ENCODE measurements around the gene LPXN.

Gene LPXN

DNA sequence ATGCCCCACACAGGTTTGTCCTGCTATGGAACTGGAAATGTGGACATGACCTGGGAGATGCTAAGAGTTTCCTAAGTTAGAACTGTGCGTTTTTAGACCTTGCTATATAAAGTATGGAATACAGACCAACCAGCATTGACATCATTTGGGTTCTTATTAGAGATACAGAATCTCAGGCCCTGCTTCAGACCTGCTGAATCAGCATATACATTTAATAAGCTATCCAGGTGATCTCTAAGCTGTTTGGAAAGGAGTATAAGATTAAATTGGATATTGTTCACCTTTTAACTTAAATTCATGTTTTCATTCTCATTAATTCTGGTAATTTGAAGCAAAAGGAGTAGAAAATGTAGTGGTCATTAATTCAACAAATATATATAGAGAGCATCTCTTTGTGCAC, 39.9 kb upstream of the LPXN start:
- DNase-seq (ENCODE audit: extremely low spot score) = no peak
- no peak for TF ChIP-seq FOXA1 (IDR thresholded peaks at IDR 0.05)
- no peak for TF ChIP-seq HDGF (IDR thresholded peaks at IDR 0.05; ENCODE audit: borderline replicate concordance)
- no peak for TF ChIP-seq BHLHE40 (IDR thresholded peaks at IDR 0.05; ENCODE audit: borderline replicate concordance)
- no peak for TF ChIP-seq SUZ12 (IDR thresholded peaks at IDR 0.05)
- TF ChIP-seq TARDBP (IDR thresholded peaks at IDR 0.05) = no peak
- ChIA-PET POLR2A (no interaction called here), CTCF (no interaction called here)

DNA sequence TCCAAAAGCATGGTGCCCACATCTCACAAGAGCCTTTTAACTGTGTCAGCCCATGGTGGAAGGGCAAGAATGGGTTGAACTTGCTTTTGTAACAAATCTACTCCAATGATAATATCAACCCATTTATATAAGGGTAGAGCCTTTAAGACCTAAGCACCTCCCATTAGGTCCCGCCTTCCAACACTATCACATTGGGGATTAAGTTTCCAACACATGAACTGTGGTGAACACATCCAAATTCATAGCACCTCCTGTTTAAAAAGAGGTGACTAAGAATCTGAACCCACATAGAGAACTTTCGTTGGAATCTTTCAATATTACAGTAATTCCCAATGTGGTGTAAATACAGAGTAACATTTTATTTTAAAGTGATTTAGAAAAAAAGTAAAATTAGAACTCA, 37.6 kb upstream of the LPXN start:
- TF ChIP-seq FOXA1 (IDR thresholded peaks at IDR 0.05) = no peak
- no peak for TF ChIP-seq HDGF (IDR thresholded peaks at IDR 0.05; ENCODE audit: borderline replicate concordance)
- no peak for TF ChIP-seq FOXM1 (IDR thresholded peaks at IDR 0.05; ENCODE audit: borderline replicate concordance)
- TF ChIP-seq ARNT (IDR thresholded peaks at IDR 0.05) = no peak
- TF ChIP-seq L3MBTL2 (conservative IDR thresholded peaks at IDR 0.05) = no peak
- DNase-seq (ENCODE audit: extremely low spot score) = no peak
- POLR2A ChIA-PET = no interaction called here
- CTCF ChIA-PET = no interaction called here

GRCh38 chr11:58609723-58610122, 34.1 kb upstream of the LPXN start:
- TF ChIP-seq LEF1 (IDR thresholded peaks at IDR 0.05; ENCODE audit: borderline replicate concordance) = no peak
- no peak for TF ChIP-seq SUZ12 (IDR thresholded peaks at IDR 0.05)
- no peak for TF ChIP-seq ZNF384 (IDR thresholded peaks at IDR 0.05)
- no peak for TF ChIP-seq HDGF (IDR thresholded peaks at IDR 0.05; ENCODE audit: borderline replicate concordance)
- no peak for TF ChIP-seq TARDBP (IDR thresholded peaks at IDR 0.05)
- no peak for TF ChIP-seq PKNOX1 (IDR thresholded peaks at IDR 0.05)
- no peak for TF ChIP-seq FOXK2 (IDR thresholded peaks at IDR 0.05)
- TF ChIP-seq BHLHE40 (IDR thresholded peaks at IDR 0.05; ENCODE audit: borderline replicate concordance) = no peak
- CTCF ChIA-PET = no interaction called here
- POLR2A ChIA-PET = no interaction called here
- no peak for DNase-seq (ENCODE audit: extremely low spot score)

DNA sequence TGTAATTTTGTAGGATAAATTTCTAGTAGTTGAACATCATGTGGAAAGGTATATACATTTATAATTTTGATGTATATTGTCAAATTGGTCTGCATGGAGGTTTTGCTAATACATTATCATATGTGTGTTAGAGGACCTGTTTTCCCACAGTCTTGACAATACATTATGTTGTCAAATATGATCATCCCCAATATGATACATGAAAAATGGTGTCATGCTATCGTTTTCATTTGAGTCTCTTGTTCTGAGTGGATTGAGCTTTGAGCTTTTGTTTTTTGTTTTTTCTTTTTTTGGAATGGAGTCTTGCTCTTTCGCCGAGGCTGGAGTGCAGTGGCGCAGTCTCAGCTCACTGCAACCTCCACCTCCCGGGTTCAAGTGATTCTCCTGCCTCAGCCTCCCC, 32.7 kb upstream of the LPXN start:
- POLR2A ChIA-PET = no interaction called here
- CTCF ChIA-PET = no interaction called here
- DNase-seq (ENCODE audit: extremely low spot score) = no peak
- TF ChIP-seq SUZ12 (IDR thresholded peaks at IDR 0.05) (no peak), HDGF (IDR thresholded peaks at IDR 0.05; ENCODE audit: borderline replicate concordance) (no peak), FOXK2 (IDR thresholded peaks at IDR 0.05) (no peak), LEF1 (IDR thresholded peaks at IDR 0.05; ENCODE audit: borderline replicate concordance) (no peak), ELF4 (IDR thresholded peaks at IDR 0.05) (no peak), ARNT (IDR thresholded peaks at IDR 0.05) (no peak), FOXM1 (IDR thresholded peaks at IDR 0.05; ENCODE audit: borderline replicate concordance) (no peak), BHLHE40 (IDR thresholded peaks at IDR 0.05; ENCODE audit: borderline replicate concordance) (no peak), L3MBTL2 (conservative IDR thresholded peaks at IDR 0.05) (no peak), NFRKB (IDR thresholded peaks at IDR 0.05) (no peak), FOXA1 (IDR thresholded peaks at IDR 0.05) (no peak), ZNF384 (IDR thresholded peaks at IDR 0.05) (no peak), PKNOX1 (IDR thresholded peaks at IDR 0.05) (no peak)

- TF ChIP-seq L3MBTL2 (conservative IDR thresholded peaks at IDR 0.05) = no peak
- no peak for TF ChIP-seq FOXM1 (IDR thresholded peaks at IDR 0.05; ENCODE audit: borderline replicate concordance)
- TF ChIP-seq FOXK2 (IDR thresholded peaks at IDR 0.05) = no peak
- no peak for TF ChIP-seq ELF4 (IDR thresholded peaks at IDR 0.05)
- TF ChIP-seq CTBP1 (IDR thresholded peaks at IDR 0.05; ENCODE audit: borderline replicate concordance) = no peak
- no peak for TF ChIP-seq PKNOX1 (IDR thresholded peaks at IDR 0.05)
- no peak for TF ChIP-seq LEF1 (IDR thresholded peaks at IDR 0.05; ENCODE audit: borderline replicate concordance)
- no peak for TF ChIP-seq FOXA1 (IDR thresholded peaks at IDR 0.05)
- no peak for TF ChIP-seq HDGF (IDR thresholded peaks at IDR 0.05; ENCODE audit: borderline replicate concordance)
- no peak for TF ChIP-seq ZNF384 (IDR thresholded peaks at IDR 0.05)
- no peak for TF ChIP-seq SUZ12 (IDR thresholded peaks at IDR 0.05)
- no peak for TF ChIP-seq NFRKB (IDR thresholded peaks at IDR 0.05)
- ChIA-PET CTCF (no interaction called here), POLR2A (interaction anchor here (1.2 kb wide), 1 partner anchor 29 kb away, joined by 4 read pairs; no protein-coding TSS in a partner anchor)
- no peak for DNase-seq (ENCODE audit: extremely low spot score)
These were observed 31.5 kb upstream of the LPXN start for GRCh38 chr11:58606930-58607714.

- ChIA-PET POLR2A (no interaction called here), CTCF (no interaction called here)
- DNase-seq (ENCODE audit: extremely low spot score) = no peak
- no peak for TF ChIP-seq L3MBTL2 (conservative IDR thresholded peaks at IDR 0.05)
- no peak for TF ChIP-seq ZNF384 (IDR thresholded peaks at IDR 0.05)
- TF ChIP-seq LEF1 (IDR thresholded peaks at IDR 0.05; ENCODE audit: borderline replicate concordance) = no peak
- TF ChIP-seq PKNOX1 (IDR thresholded peaks at IDR 0.05) = no peak
- no peak for TF ChIP-seq SUZ12 (IDR thresholded peaks at IDR 0.05)
- no peak for TF ChIP-seq HDGF (IDR thresholded peaks at IDR 0.05; ENCODE audit: borderline replicate concordance)
- TF ChIP-seq CTBP1 (IDR thresholded peaks at IDR 0.05; ENCODE audit: borderline replicate concordance) = no peak
- TF ChIP-seq FOXA1 (IDR thresholded peaks at IDR 0.05) = no peak
- TF ChIP-seq NFRKB (IDR thresholded peaks at IDR 0.05) = no peak
- no peak for TF ChIP-seq FOXM1 (IDR thresholded peaks at IDR 0.05; ENCODE audit: borderline replicate concordance)
- no peak for TF ChIP-seq ELF4 (IDR thresholded peaks at IDR 0.05)
- no peak for TF ChIP-seq ARNT (IDR thresholded peaks at IDR 0.05)
- no peak for TF ChIP-seq SP1 (IDR thresholded peaks at IDR 0.05)
- no peak for TF ChIP-seq TARDBP (IDR thresholded peaks at IDR 0.05)
- TF ChIP-seq FOXK2 (IDR thresholded peaks at IDR 0.05) = no peak
- TF ChIP-seq BHLHE40 (IDR thresholded peaks at IDR 0.05; ENCODE audit: borderline replicate concordance) = no peak
These were observed 24.9 kb upstream of the LPXN start for GRCh38 chr11:58600510-58600909.

All from HEK293T (cell line).